ENCODE results near the gene KCNG2. TPM values are rescaled to one million over a fixed set of nuclear protein-coding genes. Genes with fewer than 3 reads are reported as not detected.

KCNG2 gene
- total and polyA plus RNA-seq, 12 donors: 0.16 to 0.79 (median 0.24) TPM; not detected in 7

GRCh38 chr18:79781331-79781941 is 16.3 kb upstream of the KCNG2 start:
- H3K27ac ChIP-seq: no peak overlapping the region
- no peak overlapping the region for H3K4me3 ChIP-seq
- DNase-seq (no peak), ATAC-seq (no peak)
- WGBS, 2 donors: 84 to 86% methylated on average over 17 of the region's 17 CpGs
- peaks cover 0 to 2% (median 0%) of the 10 kb centered on the region in 9 donors for H3K4me1 ChIP-seq
- intact Hi-C loops (cut with DNase I): no loop called here
- no peaks in the 10 kb centered on the region for H3K9me3 ChIP-seq
- no peaks in the 10 kb centered on the region for H3K36me3 ChIP-seq
- peaks cover 0 to 62% (median 40%) of the 10 kb centered on the region in 7 donors for H3K27me3 ChIP-seq
- no peak for TF ChIP-seq CTCF (IDR thresholded peaks at IDR 0.05)

GRCh38 chr18:79782566-79783308 is 15.0 kb upstream of the KCNG2 start:
- Histone ChIP-seq H3K4me1 (peaks cover 0 to 12% (median 0%) of the 10 kb centered on the region in 9 donors), H3K27ac (no peak overlapping the region), H3K36me3 (no peaks in the 10 kb centered on the region), H3K4me3 (no peak overlapping the region), H3K9me3 (no peaks in the 10 kb centered on the region), H3K27me3 (peaks cover 8 to 67% (median 51%) of the 10 kb centered on the region in 7 donors)
- intact Hi-C loops (cut with DNase I): no loop called here
- ATAC-seq: no peak
- 85 to 88% methylated on average over 43 of the region's 43 CpGs for WGBS, 2 donors
- TF ChIP-seq CTCF (IDR thresholded peaks at IDR 0.05): no peak
- no peak for DNase-seq

GRCh38 chr18:79784071-79784913 is 13.4 kb upstream of the KCNG2 start:
- WGBS, 2 donors: 82 to 84% methylated on average over 42 of the region's 42 CpGs
- no peak for TF ChIP-seq CTCF (IDR thresholded peaks at IDR 0.05)
- intact Hi-C loops (cut with DNase I): no loop called here
- ATAC-seq (no peak), DNase-seq (no peak)
- Histone ChIP-seq H3K4me1 (peaks cover 0 to 18% (median 4%) of the 10 kb centered on the region in 9 donors), H3K36me3 (no peaks in the 10 kb centered on the region), H3K9me3 (no peaks in the 10 kb centered on the region), H3K27me3 (peaks cover 23 to 72% (median 59%) of the 10 kb centered on the region in 7 donors), H3K27ac (no peak overlapping the region), H3K4me3 (no peak overlapping the region)
